ENCODE results near the gene STK25. TPM values are rescaled to one million over a fixed set of nuclear protein-coding genes. Genes with fewer than 3 reads are reported as not detected.

Gene STK25
- total and polyA plus RNA-seq, 2 donors (not counting 1 experiment from before 2014, with no cell fraction given) = 183 to 378 TPM

- CTCF ChIA-PET = no interaction called here
- intact Hi-C loops (cut with micrococcal nuclease) = no loop called here
- H3K4me3 ChIP-seq (ENCODE audit: control extremely low read depth in 1 of 5, extremely low read depth in 1 of 5, insufficient read depth in 1 of 5, low read depth in 2 of 5, low read length in 4 of 5) = no peak overlapping the region
Measured at GRCh38 chr2:241482126-241482955, 26.0 kb downstream of the STK25 start.

More at GRCh38 chr2:241482126-241482955, 26.0 kb downstream of the STK25 start:
- no peaks in the 10 kb centered on the region for H3K9me3 ChIP-seq (ENCODE audit: control extremely low read depth in 1 of 3, control insufficient read depth in 2 of 3, insufficient read depth in 1 of 3, low read length in 2 of 3)
- H3K4me3 Mint-ChIP-seq = no peak overlapping the region
- POLR2A ChIA-PET = no interaction called here
- peaks cover 0 to 40% of the 10 kb centered on the region in 2 experiments for H3K36me3 ChIP-seq (replicated peaks in 1 of 2; ENCODE audit: control extremely low read depth in 1 of 2, control insufficient read depth in 1 of 2, extremely low read depth in 1 of 2, insufficient read depth in 2 of 2, low read length in 1 of 2)
- no peaks in the 10 kb centered on the region for H4K20me1 ChIP-seq (ENCODE audit: control insufficient read depth, insufficient read depth, low read length, poor library complexity, severe bottlenecking)
- H3K4me1 ChIP-seq (ENCODE audit: control insufficient read depth in 2 of 2, insufficient read depth in 2 of 2, low read length in 2 of 2) = no peaks in the 10 kb centered on the region
- H3K9me3 Mint-ChIP-seq (ENCODE audit: insufficient read depth) = no peaks in the 10 kb centered on the region
- no peak overlapping the region for H3K27ac Mint-ChIP-seq
- DNase-seq = no peak
- no peak overlapping the region for H3K9ac ChIP-seq (ENCODE audit: low read length)
- H3K4me2 ChIP-seq (replicated peaks; ENCODE audit: low read depth, low read length, poor library complexity, severe bottlenecking) = no peak overlapping the region
- H3K27ac ChIP-seq (ENCODE audit: low read length in 2 of 2) = no peak overlapping the region
- H3K27me3 Mint-ChIP-seq = no peaks in the 10 kb centered on the region
- no peaks in the 10 kb centered on the region for H3K4me1 Mint-ChIP-seq
- WGBS (ENCODE audit: insufficient coverage) = 93% methylated on average over 15 of the region's 20 CpGs
- no peak for ATAC-seq (ENCODE audit: low read depth)
- no peak overlapping the region for H2AFZ ChIP-seq (ENCODE audit: insufficient read depth, low read depth, low read length, poor library complexity, severe bottlenecking)
- TF ChIP-seq EZH2 (IDR thresholded peaks at IDR 0.05; ENCODE audit: borderline replicate concordance, insufficient read depth, low read depth, low read length, poor library complexity, severe bottlenecking) (no peak), CTCF (IDR thresholded peaks at IDR 0.05) (no peak)
- H3K79me2 ChIP-seq (ENCODE audit: control insufficient read depth, insufficient read depth, low read length) = no peaks in the 10 kb centered on the region
- H3K27me3 ChIP-seq (replicated peaks in 1 of 4; ENCODE audit: control extremely low read depth in 1 of 4, control insufficient read depth in 3 of 4, insufficient read depth in 4 of 4, low read length in 3 of 4) = no peaks in the 10 kb centered on the region
